Keratinocyte (primary cell): ENCODE data around the gene LRCOL1. TPM values are rescaled to one million over a fixed set of nuclear protein-coding genes. Genes with fewer than 3 reads are reported as not detected.

Experiments used
- DNase-seq: peaks from one replicate; pipeline ENCODE4 v3.0.0-alpha.2; 2011; ENCODE audit warnings: low read depth, missing footprints, low spot score
- FAIRE-seq: peaks from 2 replicates; lab custom pipeline; 2011; peaks lifted over from hg19 to GRCh38; lab: Jason Lieb, UNC
- H2AFZ ChIP-seq: 2 replicates; pipeline ENCODE4 v1.6.0; 2012; ENCODE audit warnings: low read length, control low read depth, inconsistent platforms; ENCODE audit not compliant: control insufficient read depth
- H3K27ac ChIP-seq: 2 replicates; pipeline ENCODE4 v1.5.1; 2011; ENCODE audit warnings: low read length; ENCODE audit not compliant: control insufficient read depth, insufficient read depth
- H3K27me3 ChIP-seq: 3 replicates; pipeline ENCODE4 v1.6.0; 2011; ENCODE audit warnings: low read length; ENCODE audit not compliant: control insufficient read depth, insufficient read depth; ENCODE audit errors: extremely low read depth
- H3K36me3 ChIP-seq, 2 experiments: 2 replicates in 1 of 2; 3 replicates in 1 of 2; pipeline ENCODE4 v1.5.1; 2011; ENCODE audit warnings: low read length in 2 of 2, mild to moderate bottlenecking in 1 of 2; ENCODE audit not compliant: control insufficient read depth in 2 of 2, insufficient read depth in 2 of 2; ENCODE audit errors: extremely low read depth in 1 of 2
- H3K4me1 ChIP-seq: 3 replicates; pipeline ENCODE4 v1.5.1; 2011; ENCODE audit warnings: low read length; ENCODE audit not compliant: control insufficient read depth, insufficient read depth; ENCODE audit errors: extremely low read depth
- H3K4me2 ChIP-seq: 3 replicates; pipeline ENCODE4 v1.6.0; 2011; ENCODE audit warnings: low read depth, low read length; ENCODE audit not compliant: control insufficient read depth, insufficient read depth; ENCODE audit errors: extremely low read depth
- H3K4me3 ChIP-seq, 3 experiments: fragments of 200-600 bp in 1 of 3; sonication (generic) in 1 of 3; 2 replicates in 2 of 3; 3 replicates in 1 of 3; pipeline ENCODE4 v1.5.1; 2011 to 2016; ENCODE audit warnings: low read length in 3 of 3, mild to moderate bottlenecking in 3 of 3, control low read depth in 2 of 3, inconsistent platforms in 1 of 3, low read depth in 1 of 3, mixed read lengths in 1 of 3, mixed run types in 1 of 3, moderate library complexity in 1 of 3; ENCODE audit not compliant: control insufficient read depth in 2 of 3, insufficient read depth in 2 of 3; ENCODE audit errors: extremely low read depth in 1 of 3
- H3K79me2 ChIP-seq: 2 replicates; pipeline ENCODE4 v1.6.0; 2012; ENCODE audit warnings: low read length; ENCODE audit not compliant: control insufficient read depth, insufficient read depth
- H3K9ac ChIP-seq: 3 replicates; pipeline ENCODE4 v1.6.0; 2011; ENCODE audit warnings: low read length; ENCODE audit not compliant: control insufficient read depth, insufficient read depth; ENCODE audit errors: extremely low read depth
- H3K9me1 ChIP-seq: 3 replicates; pipeline ENCODE4 v1.6.0; 2011; ENCODE audit warnings: low read length; ENCODE audit not compliant: control insufficient read depth, insufficient read depth; ENCODE audit errors: extremely low read depth
- H3K9me3 ChIP-seq: 2 replicates; pipeline ENCODE4 v1.5.1; 2012; ENCODE audit warnings: low read depth, low read length; ENCODE audit not compliant: control insufficient read depth
- H4K20me1 ChIP-seq: 3 replicates; pipeline ENCODE4 v1.6.0; 2011; ENCODE audit warnings: low read length; ENCODE audit not compliant: control insufficient read depth, insufficient read depth; ENCODE audit errors: extremely low read depth
- CTCF ChIP-seq, 3 experiments: IDR thresholded peaks in 1 of 3; conservative IDR thresholded peaks in 1 of 3; optimal IDR thresholded peaks in 1 of 3; 2 replicates in 2 of 3; 3 replicates in 1 of 3; pipeline versions ENCODE3 to v1.5.1; 2011; ENCODE audit warnings: low read length in 3 of 3, mild to moderate bottlenecking in 3 of 3, moderate library complexity in 2 of 3, control low read depth in 1 of 3, inconsistent platforms in 1 of 3; ENCODE audit not compliant: insufficient read depth in 2 of 3; ENCODE audit errors: extremely low read depth in 1 of 3
- EZH2 ChIP-seq: IDR thresholded peaks from one replicate; pipeline ENCODE4 v1.6.1; 2012; ENCODE audit warnings: inconsistent platforms, mild to moderate bottlenecking, low read length, moderate library complexity
- dilution Hi-C: fragments of 300-500 bp; cut with MboI; formaldehyde crosslinking; loops from one replicate; pipeline ENCODE4 v1.7.0; 2020; ENCODE audit warnings: low sequenced_read_pairs; ENCODE audit not compliant: extremely low pct_ligation_motif_present
- polyA plus RNA-seq, 5 experiments: library from polyadenylated mRNA; depleted of rRNA in 3 of 5; stranded (reverse) in 3 of 5; stranded (forward) in 1 of 5; unstranded in 1 of 5; fragments of >200 nt; gene quantifications; 1 replicate in 1 of 5; 2 replicates in 3 of 5; 3 replicates in 1 of 5; pipeline versions ENCODE4 v1.2.1 to v1.2.3, GENCODE V29; 2011 to 2012; ENCODE audit warnings: missing spikeins in 2 of 5, low read depth in 1 of 5, low replicate concordance in 1 of 5

Gene LRCOL1
- polyA plus RNA-seq, 1 donor (not counting 4 experiments of a cell fraction or from before 2014, with no cell fraction given), result not detected

- DNase-seq, result no peak
- no peaks in the 10 kb centered on the region for H3K9me1 ChIP-seq
- H3K4me1 ChIP-seq, result no peaks in the 10 kb centered on the region
- no peak overlapping the region for H2AFZ ChIP-seq
- H3K27me3 ChIP-seq, result no peaks in the 10 kb centered on the region
- TF ChIP-seq EZH2, result no peak
- no peak for TF ChIP-seq CTCF (optimal IDR thresholded peaks at IDR 0.05 in 1 of 3, IDR thresholded peaks at IDR 0.05 in 1 of 3, conservative IDR thresholded peaks at IDR 0.05 in 1 of 3; ENCODE audit: extremely low read depth in 1 of 3, insufficient read depth in 2 of 3, low read length in 3 of 3)
- H3K9ac ChIP-seq, result no peak overlapping the region
- FAIRE-seq, result no peak
- peaks cover 3% of the 10 kb centered on the region for H4K20me1 ChIP-seq
- H3K27ac ChIP-seq, result no peak overlapping the region
- H3K36me3 ChIP-seq, result peaks cover 4 to 16% of the 10 kb centered on the region in 2 experiments
- dilution Hi-C loops, result no loop called here
- H3K79me2 ChIP-seq, result no peaks in the 10 kb centered on the region
- H3K9me3 ChIP-seq, result no peaks in the 10 kb centered on the region
- no peak overlapping the region for H3K4me3 ChIP-seq
- H3K4me2 ChIP-seq, result no peak overlapping the region
These were observed 35.9 kb downstream of the LRCOL1 start for GRCh38 chr12:132574271-132574996.

GRCh38 chr12:132572801-132573760, 37.3 kb downstream of the LRCOL1 start:
- H3K36me3 ChIP-seq, result peaks cover 4 to 15% of the 10 kb centered on the region in 2 experiments
- H3K9ac ChIP-seq, result no peak overlapping the region
- H3K9me1 ChIP-seq, result no peaks in the 10 kb centered on the region
- no peaks in the 10 kb centered on the region for H3K27me3 ChIP-seq
- FAIRE-seq (no peak), DNase-seq (no peak)
- H3K4me1 ChIP-seq, result no peaks in the 10 kb centered on the region
- dilution Hi-C loops, result no loop called here
- H3K9me3 ChIP-seq, result no peaks in the 10 kb centered on the region
- TF ChIP-seq CTCF (optimal IDR thresholded peaks at IDR 0.05 in 1 of 3, IDR thresholded peaks at IDR 0.05 in 1 of 3, conservative IDR thresholded peaks at IDR 0.05 in 1 of 3; ENCODE audit: extremely low read depth in 1 of 3, insufficient read depth in 2 of 3, low read length in 3 of 3) (no peak), EZH2 (no peak)
- H3K27ac ChIP-seq, result no peak overlapping the region
- H3K4me3 ChIP-seq, result no peak overlapping the region
- H3K4me2 ChIP-seq, result no peak overlapping the region
- H2AFZ ChIP-seq, result no peak overlapping the region
- no peaks in the 10 kb centered on the region for H3K79me2 ChIP-seq
- peaks cover 3% of the 10 kb centered on the region for H4K20me1 ChIP-seq
